ENCODE measurements around the gene GULP1. TPM values are rescaled to one million over a fixed set of nuclear protein-coding genes. Genes with fewer than 3 reads are reported as not detected.

The GULP1 gene
- total RNA-seq, 4 donors from 2014 or later = 14.3 to 128 (median 95.7) TPM

- no peaks in the 10 kb centered on the region for H3K4me1 ChIP-seq
- H3K9me3 ChIP-seq = peaks cover 0 to 10% of the 10 kb centered on the region in 2 donors
- no peak overlapping the region for H3K27ac ChIP-seq
- H3K36me3 ChIP-seq = no peaks in the 10 kb centered on the region
- H3K27me3 ChIP-seq = no peaks in the 10 kb centered on the region
- no peak for DNase-seq
- intact Hi-C loops (cut with DNase I; ENCODE audit: low total_unique reads) = no loop called here
- no peak overlapping the region for H3K4me3 ChIP-seq
- no peak for TF ChIP-seq POLR2A (IDR thresholded peaks at IDR 0.05)
- TF ChIP-seq CTCF (IDR thresholded peaks at IDR 0.05) = no peak
These were observed 97.2 kb downstream of the GULP1 start for GRCh38 chr2:188388831-188389230.

- Histone ChIP-seq H3K4me1 (no peaks in the 10 kb centered on the region), H3K27me3 (no peaks in the 10 kb centered on the region), H3K9me3 (peaks cover 0 to 13% of the 10 kb centered on the region in 2 donors), H3K36me3 (no peaks in the 10 kb centered on the region), H3K27ac (no peak overlapping the region), H3K4me3 (no peak overlapping the region)
- intact Hi-C loops (cut with DNase I; ENCODE audit: low total_unique reads) = no loop called here
- TF ChIP-seq POLR2A (IDR thresholded peaks at IDR 0.05) (no peak), CTCF (IDR thresholded peaks at IDR 0.05) (no peak)
- no peak for DNase-seq
These were observed 99.7 kb downstream of the GULP1 start for GRCh38 chr2:188391354-188391753.

- intact Hi-C loops (cut with DNase I; ENCODE audit: low total_unique reads) = no loop called here
- no peak for DNase-seq
These were observed 103.3 kb downstream of the GULP1 start for GRCh38 chr2:188394931-188395472.

GRCh38 chr2:188395903-188396689 lies 104.4 kb downstream of the GULP1 start:
- peaks cover 0 to 13% of the 10 kb centered on the region in 2 donors for H3K9me3 ChIP-seq
- H3K4me3 ChIP-seq = no peak overlapping the region
- H3K27me3 ChIP-seq = no peaks in the 10 kb centered on the region
- no peaks in the 10 kb centered on the region for H3K36me3 ChIP-seq
- H3K27ac ChIP-seq = no peak overlapping the region
- H3K4me1 ChIP-seq = no peaks in the 10 kb centered on the region
- intact Hi-C loops (cut with DNase I; ENCODE audit: low total_unique reads) = no loop called here
- TF ChIP-seq CTCF (IDR thresholded peaks at IDR 0.05) (no peak), POLR2A (IDR thresholded peaks at IDR 0.05) (no peak)
- no peak for DNase-seq

More at GRCh38 chr2:188394931-188395472, 103.3 kb downstream of the GULP1 start:
- Histone ChIP-seq H3K27me3 (no peaks in the 10 kb centered on the region), H3K4me3 (no peak overlapping the region), H3K9me3 (peaks cover 0 to 13% of the 10 kb centered on the region in 2 donors), H3K27ac (no peak overlapping the region), H3K4me1 (no peaks in the 10 kb centered on the region), H3K36me3 (no peaks in the 10 kb centered on the region)
- TF ChIP-seq POLR2A (IDR thresholded peaks at IDR 0.05) (no peak), CTCF (IDR thresholded peaks at IDR 0.05) (no peak)

- Histone ChIP-seq H3K4me3 (no peak overlapping the region), H3K4me1 (no peaks in the 10 kb centered on the region), H3K27ac (no peak overlapping the region), H3K36me3 (no peaks in the 10 kb centered on the region), H3K9me3 (no peaks in the 10 kb centered on the region), H3K27me3 (no peaks in the 10 kb centered on the region)
- TF ChIP-seq CTCF (IDR thresholded peaks at IDR 0.05) (no peak), POLR2A (IDR thresholded peaks at IDR 0.05) (no peak)
- intact Hi-C loops (cut with DNase I; ENCODE audit: low total_unique reads) = no loop called here
- DNase-seq = no peak
These were observed 107.5 kb downstream of the GULP1 start for GRCh38 chr2:188399159-188399558.

Measured in uterus (tissue), 4 donors.